ENCODE data around the gene HDGF.

Gene HDGF

DNA sequence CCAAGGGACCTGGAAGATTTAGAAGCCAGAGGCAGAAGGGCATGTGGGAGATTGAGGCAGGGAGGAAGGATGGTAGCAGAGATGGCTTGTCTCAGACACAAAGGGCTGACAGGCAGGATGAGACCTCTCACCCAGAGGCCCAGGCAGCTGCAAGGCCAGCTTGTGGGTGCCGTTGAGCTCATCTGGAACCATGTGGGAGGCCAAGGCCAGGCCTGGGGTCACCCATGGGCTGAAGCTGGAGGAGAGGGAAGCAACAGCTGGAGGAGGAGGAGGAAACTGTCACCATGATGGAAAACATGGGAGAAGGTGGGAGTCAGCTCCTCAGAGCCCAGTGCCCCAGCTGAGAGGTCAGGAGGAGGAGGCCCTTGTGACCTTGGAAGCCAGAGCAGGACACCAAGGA, 52.5 kb downstream of the HDGF start:
- DNase-seq (ENCODE audit: low read depth in 3 of 3): no peak

DNA sequence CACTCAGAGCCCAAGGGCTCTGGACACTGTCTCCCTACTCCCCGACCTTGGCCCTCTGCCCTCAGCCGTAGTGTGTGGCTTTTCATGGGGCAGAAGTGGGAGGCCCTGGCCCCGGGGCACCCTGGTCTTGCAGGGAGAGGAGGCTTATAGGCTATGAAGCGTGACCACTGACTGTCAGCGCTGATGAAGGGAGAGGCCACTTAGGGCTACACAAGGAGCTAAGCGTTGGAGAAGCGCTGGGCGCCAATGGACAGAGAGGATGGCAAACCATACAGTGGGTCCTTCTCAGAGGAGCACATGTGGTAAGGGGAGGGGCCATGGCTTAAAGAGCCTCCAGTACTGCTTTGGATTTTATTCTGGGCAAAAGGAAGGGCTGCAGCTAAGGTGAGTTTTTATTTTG, 54.0 kb downstream of the HDGF start:
- DNase-seq (ENCODE audit: low read depth in 3 of 3): no peak

DNA sequence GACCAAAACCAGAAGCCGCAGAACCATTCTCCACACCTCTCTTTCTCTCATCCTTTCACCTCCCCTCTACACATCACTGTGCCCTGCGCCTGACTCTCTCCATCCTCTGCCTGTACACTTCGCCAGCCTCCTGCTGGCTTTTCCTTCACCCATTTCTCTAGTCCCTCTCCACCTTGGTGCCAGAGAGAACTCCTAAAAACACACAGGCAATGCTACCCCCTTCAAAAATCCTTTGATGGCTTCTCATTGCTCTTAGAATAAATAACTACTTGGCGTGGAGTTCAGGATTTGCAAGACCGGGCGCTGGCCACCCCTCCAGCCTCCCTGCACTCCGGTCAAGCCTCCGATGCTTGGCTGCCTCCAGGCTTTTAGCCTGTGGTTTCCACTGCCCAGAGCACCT, 54.7 kb downstream of the HDGF start:
- DNase-seq (ENCODE audit: low read depth in 3 of 3): no peak

GRCh38 chr1:156694690-156694962, 56.8 kb downstream of the HDGF start:
- no peak for DNase-seq (ENCODE audit: low read depth in 3 of 3)

GRCh38 chr1:156693848-156694689, 57.4 kb downstream of the HDGF start:
- no peak for DNase-seq (ENCODE audit: low read depth in 3 of 3)

GRCh38 chr1:156692925-156693847, 58.3 kb downstream of the HDGF start:
- DNase-seq (ENCODE audit: low read depth in 3 of 3): no peak

DNA sequence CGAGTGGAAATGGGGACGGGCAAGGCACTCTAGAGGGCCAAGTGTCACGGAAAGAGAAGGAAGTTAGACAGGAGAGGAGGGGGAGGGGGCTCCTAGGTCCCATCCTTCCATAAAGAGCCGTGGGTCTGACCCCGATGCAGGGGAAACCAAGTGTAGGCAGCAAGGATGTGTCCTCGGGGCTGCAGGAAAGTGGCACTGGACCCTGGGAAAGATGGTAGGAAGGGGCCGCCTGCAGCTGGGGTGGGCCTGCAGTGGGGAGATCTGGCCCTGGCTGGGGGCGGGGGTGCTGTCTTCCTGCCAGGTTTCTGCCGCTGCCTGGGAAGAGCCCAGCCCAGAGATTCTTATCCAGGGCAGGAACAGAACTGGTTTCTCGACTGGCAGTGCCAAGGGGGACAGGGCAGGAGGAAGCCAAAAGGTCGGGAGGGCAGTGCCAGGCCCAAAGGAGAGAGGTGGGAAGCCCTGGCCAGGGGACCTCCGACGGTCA, 59.0 kb downstream of the HDGF start:
- DNase-seq (ENCODE audit: low read depth in 3 of 3): no peak

Data from stimulated activated CD4-positive, alpha-beta T cell treated with anti-CD3 and anti-CD28 coated beads, TNF-alpha, amount 100 ng/mL, for 4 hours (primary cell).